ENCODE measurements around the gene FAM210A. TPM values are rescaled to one million over a fixed set of nuclear protein-coding genes. Genes with fewer than 3 reads are reported as not detected.

FAM210A gene
- total RNA-seq, 1 donor from 2014 or later, result 15.1 TPM

DNA sequence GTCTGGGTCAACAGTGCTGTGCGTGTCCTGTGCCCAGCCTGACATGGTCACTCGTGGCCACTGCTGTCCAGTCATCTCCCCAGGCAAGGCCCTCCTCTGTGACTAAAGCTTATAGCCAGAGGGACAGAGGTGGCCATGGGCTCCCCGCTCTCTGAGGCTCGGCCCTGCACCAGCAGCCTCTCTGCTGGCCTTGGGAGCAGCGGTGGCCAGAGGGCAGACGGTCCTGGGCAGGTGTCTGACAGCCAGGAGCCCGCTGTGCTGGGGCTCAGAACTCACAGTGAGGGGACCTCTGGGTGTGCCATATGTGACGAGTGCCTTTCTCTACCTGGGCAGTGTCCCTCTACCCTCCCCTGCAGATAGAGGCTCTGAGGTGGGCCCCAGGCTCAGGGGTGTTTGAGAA lies 98.7 kb downstream of the FAM210A start:
- intact Hi-C loops (cut with DNase I), result loop anchor here (5.0 kb wide), 1 partner anchor 70 kb away; no protein-coding TSS in a partner anchor

DNA sequence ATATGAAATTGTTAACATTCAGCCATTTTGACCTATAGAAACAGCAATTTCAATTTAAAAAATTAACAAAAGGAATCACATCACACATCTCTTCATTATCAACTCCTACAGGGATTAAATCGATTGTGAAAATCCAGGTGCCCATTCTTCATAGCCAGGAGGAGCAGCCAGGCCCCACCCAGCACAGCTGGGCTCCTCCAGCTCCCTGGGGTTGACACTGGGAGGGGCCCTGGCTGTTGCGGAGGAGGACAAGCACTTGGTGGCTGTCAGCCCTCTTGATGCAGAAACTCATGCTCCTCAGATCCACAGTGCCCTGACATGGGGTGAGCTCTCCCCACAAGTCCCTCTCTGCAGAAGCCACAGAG lies 99.8 kb downstream of the FAM210A start:
- intact Hi-C loops (cut with DNase I), result loop anchor here (5.0 kb wide), 1 partner anchor 69 kb away; no protein-coding TSS in a partner anchor
- DNase-seq (ENCODE audit: low spot score) (no peak), ATAC-seq (no peak)

More for the DNA sequence above, 98.7 kb downstream of the FAM210A start:
- no peak for DNase-seq (ENCODE audit: low spot score)
- ATAC-seq, result no peak

DNA sequence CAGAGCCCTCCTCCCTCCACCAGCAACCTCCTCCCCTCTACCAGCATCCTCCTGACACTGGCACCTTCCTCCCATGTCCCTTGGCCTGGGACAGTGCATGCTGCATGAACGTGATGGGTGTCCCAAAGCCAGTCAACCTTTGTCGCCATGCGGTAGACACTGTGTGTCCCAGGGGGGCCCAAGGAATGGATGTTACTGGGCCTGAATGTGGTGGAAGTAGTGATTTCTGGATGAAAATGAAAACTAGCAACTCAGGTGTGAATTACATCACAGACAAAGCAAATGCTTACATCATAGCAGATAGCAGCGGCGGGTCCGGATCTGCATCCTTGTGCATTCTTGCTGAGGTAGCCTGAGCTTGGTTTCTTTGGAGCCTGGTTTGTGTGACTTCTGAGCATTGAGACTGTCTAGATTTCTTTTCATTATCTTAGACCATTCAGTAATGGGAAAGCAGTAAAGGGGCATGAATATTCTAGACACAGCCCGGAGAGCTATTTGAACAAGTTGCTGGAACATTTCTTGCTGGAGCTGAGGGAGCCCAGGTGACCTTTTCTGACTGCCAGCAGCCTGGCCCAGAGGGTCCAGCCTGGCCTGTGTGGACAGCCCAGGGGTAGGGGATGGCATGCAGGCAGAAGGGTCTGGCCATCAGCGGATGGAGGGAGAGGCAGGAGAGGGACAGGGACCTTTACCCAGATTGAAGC lies 100.4 kb downstream of the FAM210A start:
- intact Hi-C loops (cut with DNase I), result loop anchor here (5.0 kb wide), 1 partner anchor 69 kb away; no protein-coding TSS in a partner anchor
- ATAC-seq (no peak), DNase-seq (ENCODE audit: low spot score) (no peak)

DNA sequence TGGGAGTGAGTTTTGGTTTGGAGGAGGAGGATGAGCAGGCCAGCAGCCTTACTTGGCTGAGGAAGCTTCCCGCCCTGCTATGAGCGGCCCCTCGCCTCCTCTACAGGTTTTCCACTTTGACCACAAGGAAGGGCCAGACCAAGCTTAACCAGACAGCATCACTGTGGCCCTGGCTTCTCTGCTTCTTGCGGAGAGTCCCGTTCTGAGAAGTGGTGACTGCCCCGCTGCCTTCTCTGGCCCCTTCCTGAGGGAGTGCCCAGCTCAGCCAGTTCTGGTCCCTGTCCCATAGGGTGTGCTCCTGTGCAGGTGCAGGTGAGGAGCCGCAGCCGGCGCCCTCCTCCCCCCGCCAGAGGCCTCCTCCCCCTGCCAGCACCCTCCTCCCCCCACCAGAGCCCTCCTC lies 101.0 kb downstream of the FAM210A start:
- no peak for DNase-seq (ENCODE audit: low spot score)
- no peak for ATAC-seq
- intact Hi-C loops (cut with DNase I), result loop anchor here (5.0 kb wide), 1 partner anchor 68 kb away; no protein-coding TSS in a partner anchor

DNA sequence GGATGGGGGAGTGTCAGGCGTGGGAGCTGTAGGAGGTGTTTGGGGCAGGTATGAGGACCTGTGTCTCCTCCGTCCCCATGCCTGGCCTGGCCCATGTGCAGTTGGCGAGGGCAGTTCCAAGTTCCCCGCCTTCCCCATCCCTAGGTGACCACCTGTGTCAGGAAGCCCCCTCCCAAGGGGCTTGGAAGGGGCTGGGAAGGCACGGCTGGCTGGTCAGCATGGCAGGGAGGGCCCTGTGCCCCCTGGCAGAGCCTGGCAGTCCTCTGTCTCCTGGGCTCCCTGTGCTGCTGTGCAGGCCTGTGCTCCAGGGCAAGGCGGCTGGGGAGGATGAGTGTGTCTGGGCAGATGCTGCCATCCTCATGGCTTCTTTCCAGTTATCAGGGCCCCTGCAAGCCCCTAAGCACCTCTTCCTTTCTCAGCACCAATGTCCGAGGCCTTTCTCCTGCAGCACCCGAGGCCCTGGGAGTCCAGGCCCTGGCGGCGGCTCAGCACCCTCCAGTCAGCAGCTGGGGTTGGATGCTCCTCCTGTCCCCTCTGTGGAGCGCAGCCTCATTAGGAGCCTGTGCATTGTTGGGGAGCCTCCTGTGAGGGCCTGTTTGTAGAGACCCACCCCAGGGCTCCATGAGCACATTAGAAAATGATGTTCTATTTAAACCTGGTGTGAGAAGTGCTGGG lies 101.7 kb downstream of the FAM210A start:
- intact Hi-C loops (cut with DNase I), result loop anchor here (5.0 kb wide), 1 partner anchor 67 kb away; no protein-coding TSS in a partner anchor
- no peak for ATAC-seq
- no peak for DNase-seq (ENCODE audit: low spot score)

DNA sequence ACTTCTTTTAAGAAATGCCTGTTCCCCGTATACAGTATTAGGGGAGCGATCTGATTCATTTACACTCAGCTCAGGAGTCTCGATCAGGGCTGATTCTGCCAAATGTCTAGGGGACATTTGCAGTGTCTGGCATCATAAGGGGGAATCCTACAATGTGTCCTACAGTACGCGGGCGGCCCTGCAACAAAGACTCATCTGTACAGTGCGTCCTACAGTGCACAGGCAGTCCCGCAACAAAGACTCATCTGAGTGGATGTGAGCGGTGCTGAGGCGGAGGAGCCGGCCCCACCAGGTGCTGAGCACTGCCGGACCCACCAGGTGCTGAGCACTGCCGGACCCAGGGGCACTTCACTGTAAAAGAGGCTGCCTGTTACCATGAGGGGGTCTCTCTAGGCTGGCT lies 102.5 kb downstream of the FAM210A start:
- no peak for DNase-seq (ENCODE audit: low spot score)
- no peak for ATAC-seq
- intact Hi-C loops (cut with DNase I), result no loop called here

DNA sequence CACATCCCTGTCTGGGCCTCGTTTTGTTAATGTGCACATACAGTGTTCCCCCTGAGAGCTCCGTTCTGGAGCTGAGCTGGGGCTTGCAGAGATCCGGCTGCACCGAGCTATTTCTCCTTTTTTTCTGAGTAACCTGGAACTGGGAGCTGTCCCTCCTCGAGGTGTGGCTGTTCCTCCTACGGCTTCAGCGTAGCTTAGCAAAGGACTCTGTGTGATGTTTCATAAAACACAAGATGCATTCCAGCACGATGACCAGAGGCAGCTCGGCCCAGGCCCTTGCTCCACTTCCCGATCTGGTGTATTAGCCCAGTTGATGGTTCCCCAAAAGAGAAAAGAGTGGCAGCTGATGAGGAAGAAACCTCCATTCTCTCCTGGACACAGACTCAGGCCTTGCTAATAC lies 103.0 kb downstream of the FAM210A start:
- ATAC-seq (no peak), DNase-seq (ENCODE audit: low spot score) (no peak)
- intact Hi-C loops (cut with DNase I), result no loop called here

DNA sequence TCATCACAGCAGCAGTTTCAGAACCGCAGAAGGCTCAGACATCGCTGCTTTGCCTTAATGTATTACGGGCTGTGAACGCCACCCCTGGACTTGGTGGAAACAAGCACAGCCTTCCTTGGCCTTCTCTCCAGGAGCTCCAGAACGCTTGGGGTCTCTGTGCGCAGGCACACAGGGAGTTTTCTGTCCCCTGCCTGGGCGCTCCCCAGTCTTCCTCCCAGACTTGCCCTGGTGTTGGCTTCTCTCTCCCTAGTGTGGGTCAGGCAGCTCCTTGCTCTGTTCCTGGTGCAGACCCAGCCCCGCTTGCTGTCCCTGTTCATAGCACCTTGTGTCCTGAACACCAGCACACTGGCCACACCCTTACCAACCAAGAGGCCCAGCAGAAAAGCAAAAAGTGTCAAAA lies 103.6 kb downstream of the FAM210A start:
- no peak for DNase-seq (ENCODE audit: low spot score)
- no peak for ATAC-seq
- intact Hi-C loops (cut with DNase I), result no loop called here

DNA sequence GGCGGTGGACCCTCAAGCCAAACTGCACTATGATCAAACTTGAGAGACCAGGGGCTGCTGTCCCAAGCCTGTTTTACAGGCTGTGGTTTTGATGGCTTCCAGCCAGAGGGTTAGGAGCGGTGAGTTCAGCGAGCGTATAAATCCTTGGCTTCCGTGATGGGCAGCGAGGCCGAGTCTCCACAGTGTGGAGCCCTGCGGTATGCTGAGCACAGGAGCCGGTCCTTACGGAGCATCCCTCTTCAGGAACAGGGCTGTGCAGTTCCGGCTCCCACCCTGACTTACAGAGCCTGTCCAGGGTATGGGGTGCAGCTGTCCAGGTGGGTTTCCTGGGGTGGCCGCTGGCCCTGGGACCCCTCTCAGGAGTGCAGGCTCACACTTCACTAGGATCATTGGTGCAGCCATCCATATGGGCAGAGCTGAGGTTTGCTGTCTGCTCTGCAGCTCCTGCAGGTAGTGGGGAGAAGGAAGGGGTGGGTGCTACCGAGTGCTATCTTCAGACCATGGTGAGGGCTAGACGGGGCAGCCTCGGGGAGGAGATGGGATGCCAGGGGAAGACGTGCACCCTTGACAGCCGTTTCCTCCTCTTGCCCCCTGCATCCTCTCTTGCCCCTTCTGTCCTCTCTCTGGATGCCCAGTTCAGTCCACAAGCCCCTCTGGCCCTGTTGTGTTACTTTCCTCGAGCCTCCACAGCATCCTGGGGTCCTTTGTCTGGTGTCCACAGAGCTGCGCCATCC lies 104.3 kb downstream of the FAM210A start:
- intact Hi-C loops (cut with DNase I), result no loop called here
- DNase-seq (ENCODE audit: low spot score), result no peak
- no peak for ATAC-seq

DNA sequence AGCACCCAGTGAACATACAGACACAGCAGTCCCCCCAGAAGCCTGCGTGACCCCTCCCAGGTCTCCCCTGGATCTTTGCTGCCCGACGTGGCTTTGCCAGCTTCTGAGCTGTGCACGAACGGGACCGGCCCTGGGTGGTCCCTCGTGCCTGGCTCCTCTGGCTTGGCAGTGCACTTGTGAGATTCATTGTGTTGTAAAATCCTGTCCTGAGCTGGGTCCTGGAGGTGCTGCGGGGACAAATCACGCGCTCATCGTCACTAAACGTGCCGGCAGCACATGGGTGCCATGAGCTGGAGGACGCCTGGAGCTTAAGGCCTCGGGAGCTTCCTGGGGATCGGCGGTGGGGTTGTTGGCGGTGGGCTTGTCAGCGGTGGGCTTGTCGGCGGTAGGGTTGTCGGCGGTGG lies 104.9 kb downstream of the FAM210A start:
- DNase-seq (ENCODE audit: low spot score) (no peak), ATAC-seq (no peak)
- intact Hi-C loops (cut with DNase I), result no loop called here

DNA sequence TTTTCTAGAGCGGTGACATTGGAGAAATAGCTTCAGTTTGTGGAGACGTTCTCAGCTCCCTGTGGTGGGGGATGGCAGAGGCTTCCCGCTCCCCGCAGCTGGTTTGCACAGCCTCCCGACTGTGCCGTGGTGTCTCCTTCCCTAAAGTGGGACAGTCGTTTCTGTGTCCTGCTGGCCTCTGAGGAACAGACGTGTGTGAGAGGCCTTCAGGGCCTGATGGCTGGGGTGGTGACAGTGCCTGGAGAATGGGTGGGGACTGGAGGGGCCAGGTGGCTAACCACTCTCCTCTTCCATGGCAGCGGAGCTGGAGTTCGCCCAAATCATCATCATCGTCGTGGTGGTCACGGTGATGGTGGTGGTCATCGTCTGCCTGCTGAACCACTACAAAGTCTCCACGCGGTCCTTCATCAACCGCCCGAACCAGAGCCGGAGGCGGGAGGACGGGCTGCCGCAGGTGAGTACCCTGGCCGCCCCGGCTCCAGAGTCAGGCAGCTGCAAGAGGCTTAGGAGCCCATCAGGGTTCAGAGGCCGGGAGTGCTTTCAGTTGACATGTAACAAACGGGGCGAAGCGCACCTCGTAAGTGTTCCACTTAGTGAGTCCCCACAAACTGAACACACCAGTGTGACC lies 105.4 kb downstream of the FAM210A start:
- intact Hi-C loops (cut with DNase I), result no loop called here
- ATAC-seq, result no peak
- no peak for DNase-seq (ENCODE audit: low spot score)

DNA sequence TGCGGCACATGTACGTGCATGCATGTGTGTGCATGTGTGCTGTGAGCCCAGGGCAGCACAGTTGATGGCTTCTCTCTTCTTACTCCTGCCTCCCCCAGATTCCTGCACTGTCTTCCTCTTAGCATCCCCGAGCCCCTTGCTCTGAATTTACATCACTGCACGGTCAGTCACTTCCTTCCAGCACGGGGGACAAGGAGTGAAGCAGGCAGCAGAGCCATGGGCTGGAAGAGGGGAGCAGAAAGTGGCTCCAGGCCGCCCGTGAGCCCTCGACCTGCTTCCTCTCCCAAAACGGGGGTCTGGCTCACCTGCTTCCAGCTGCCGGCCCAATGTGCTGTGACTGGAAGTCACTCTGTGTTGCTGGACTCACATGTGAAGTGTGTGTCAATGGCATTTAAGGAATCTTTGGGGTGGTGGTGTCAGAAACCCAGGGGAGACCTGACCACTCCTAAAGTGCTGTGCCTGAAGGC lies 106.1 kb downstream of the FAM210A start:
- intact Hi-C loops (cut with DNase I), result no loop called here

DNA sequence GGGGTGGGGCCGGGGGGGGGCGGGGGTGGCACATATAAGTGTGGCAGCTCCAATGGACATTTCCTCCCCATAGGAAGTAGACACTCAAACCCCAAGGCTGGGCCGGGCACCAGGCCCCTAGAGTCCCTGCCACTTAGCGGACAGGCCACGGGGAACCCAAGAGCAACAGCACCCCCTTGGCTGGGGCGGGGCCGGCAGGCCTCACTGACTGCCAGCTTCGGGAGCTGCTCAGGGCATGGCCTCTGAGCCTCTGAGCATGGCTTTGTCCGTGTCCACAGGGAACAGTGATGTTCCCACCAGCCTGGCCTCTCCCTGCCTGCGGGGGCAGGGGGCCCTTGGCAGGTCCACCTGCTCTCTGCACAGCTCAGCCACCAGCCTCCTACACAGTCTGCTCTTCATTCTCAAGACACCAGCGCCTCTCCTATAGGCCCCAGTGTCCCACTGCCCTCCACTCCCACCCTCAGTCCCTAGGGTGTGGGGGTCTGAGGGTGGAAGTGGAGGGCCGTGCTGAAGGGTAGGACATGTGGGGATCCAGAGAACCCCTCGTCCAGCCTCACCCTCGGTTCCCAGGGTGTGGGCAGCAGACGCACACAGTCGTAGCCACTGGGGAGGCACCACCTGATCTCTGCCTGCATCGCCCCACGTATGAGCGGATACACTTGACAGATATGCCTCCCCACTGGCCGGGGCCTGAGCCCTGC lies 106.7 kb downstream of the FAM210A start:
- intact Hi-C loops (cut with DNase I), result no loop called here
- no peak for ATAC-seq
- no peak for DNase-seq (ENCODE audit: low spot score)

More for the DNA sequence above, 106.1 kb downstream of the FAM210A start:
- ATAC-seq (no peak), DNase-seq (ENCODE audit: low spot score) (no peak)

DNA sequence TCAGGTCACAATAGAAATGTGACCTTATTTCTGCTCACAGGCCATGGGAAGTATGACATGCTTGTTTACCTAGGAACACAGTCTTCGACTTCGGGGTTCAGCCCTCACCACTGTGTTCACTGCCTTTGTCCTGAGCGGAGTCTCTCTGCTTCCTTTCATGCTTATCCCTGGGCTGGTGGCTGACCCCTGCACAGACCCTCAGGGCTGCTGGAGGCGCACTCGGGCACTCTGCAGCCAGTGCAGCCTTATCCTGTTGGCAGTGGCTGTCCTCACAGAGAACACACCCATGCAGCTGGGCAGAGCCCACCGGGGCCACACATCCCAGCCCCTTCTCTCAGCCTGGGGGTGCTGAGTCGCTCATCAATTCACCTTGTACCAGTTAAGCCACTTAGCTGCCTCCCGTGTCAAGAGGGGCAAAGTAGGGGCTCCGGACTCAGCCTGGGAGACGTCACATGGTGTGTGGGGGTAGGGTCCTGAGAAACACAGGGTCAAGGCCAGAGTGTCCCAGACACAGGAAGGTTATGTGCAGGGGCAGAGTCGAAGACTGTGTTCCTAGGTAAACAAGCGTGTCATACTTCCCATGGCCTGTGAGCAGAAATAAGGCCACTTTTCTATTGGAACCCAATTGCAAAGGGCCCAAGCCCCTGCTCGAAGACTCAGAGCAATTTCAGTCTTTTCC lies 107.5 kb downstream of the FAM210A start:
- intact Hi-C loops (cut with DNase I), result no loop called here
- no peak for DNase-seq (ENCODE audit: low spot score)
- ATAC-seq, result no peak

DNA sequence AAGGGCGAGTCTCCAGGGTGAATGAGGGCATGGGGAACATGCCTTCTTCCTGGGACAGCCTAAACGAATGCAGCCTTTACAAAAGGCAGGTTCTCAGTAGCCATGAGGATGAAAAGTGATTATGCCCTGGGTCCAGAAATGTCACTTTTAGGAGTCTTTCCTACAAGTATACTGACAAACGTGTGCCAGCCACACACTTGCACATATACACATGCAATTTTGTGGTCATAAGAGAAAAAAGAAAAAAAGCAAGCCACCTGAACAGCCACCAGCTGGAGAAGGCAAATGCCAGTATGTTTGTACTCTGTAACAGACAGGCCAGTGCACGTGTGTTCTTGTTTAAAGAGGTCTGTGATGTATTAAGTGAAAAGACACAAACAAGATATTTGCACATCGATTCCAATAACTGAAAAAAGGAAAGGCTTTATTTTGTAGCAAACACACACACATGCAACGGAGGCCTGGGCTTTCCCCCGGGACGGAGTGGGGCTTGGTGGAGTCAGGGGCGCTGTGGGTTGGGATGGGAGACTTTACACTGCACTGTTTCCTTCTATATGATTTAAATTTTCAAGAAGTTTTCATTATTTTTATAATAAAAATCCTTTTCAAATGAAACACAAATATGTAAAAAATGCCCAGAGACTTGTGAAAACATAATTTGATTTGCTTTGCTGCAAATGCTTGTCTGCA lies 108.4 kb downstream of the FAM210A start:
- DNase-seq (ENCODE audit: low spot score) (no peak), ATAC-seq (no peak)
- intact Hi-C loops (cut with DNase I), result no loop called here

DNA sequence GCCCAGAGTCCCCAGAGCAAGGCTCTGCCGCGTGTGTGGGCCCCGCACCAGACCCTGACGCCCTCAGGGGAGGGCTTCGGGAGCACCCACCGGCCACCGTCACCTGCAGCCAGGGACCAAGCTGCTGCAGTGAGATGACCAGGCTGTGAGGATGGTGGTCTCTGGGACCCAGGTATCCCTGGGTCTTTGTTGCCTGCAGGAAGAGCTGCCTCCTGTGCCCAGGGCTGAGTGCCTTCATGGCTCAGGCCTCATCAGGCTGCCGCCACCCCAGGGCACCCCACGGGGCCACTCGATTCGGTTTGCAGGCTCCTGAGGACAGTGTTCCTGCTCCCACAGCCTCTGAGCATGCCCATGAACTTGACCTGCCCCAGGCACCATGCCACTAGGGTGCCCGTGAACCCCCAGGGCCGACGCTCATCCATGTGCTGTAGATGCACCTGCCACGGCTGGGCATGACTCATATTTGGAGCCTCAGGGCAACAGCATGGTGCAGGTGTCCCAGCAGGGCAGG lies 109.8 kb downstream of the FAM210A start:
- intact Hi-C loops (cut with DNase I), result no loop called here
- ATAC-seq (no peak), DNase-seq (ENCODE audit: low spot score) (no peak)

DNA sequence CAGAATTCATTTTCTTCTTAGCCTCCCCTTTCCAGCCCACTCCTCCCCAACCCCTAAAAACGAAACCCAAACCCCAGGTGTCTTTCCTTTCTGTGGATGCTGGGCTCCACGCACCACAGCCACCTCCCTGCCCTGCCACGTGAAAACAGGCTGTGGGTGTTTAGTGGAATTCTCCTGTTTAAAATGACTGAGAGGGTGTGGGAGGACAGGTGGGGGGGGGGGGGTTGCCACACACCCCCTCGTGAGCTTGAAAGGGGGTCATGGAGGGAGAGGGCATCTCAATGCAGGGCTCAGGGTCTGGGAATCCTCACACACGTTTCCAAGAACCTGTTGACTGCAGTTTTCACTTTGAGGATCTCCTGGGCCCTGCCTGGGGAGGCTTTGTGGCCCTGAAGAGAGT lies 110.3 kb downstream of the FAM210A start:
- DNase-seq (ENCODE audit: low spot score), result no peak
- intact Hi-C loops (cut with DNase I), result no loop called here
- no peak for ATAC-seq
